HL-60 (cell line): ENCODE data around the gene ZNF81.

Experiments used
- CTCF ChIP-seq: IDR thresholded peaks from one replicate; pipeline ENCODE4 v1.5.1; 2011; ENCODE audit warnings: low read length, control low read depth, inconsistent platforms; ENCODE audit not compliant: insufficient read depth
- POLR2AphosphoS5 ChIP-seq: IDR thresholded peaks from 2 replicates; pipeline ENCODE4 v1.6.1; 2012; ENCODE audit warnings: low read depth

- TF ChIP-seq CTCF (no peak), POLR2AphosphoS5 (no peak)
Observed at GRCh38 chrX:47828984-47829383, 7.7 kb upstream of the ZNF81 start.
